ENCODE data around the gene DCAF16. TPM values are rescaled to one million over a fixed set of nuclear protein-coding genes. Genes with fewer than 3 reads are reported as not detected.

DCAF16 gene
- total RNA-seq, 4 donors from 2014 or later, result 23.4 to 28.7 (median 26.3) TPM

GRCh38 chr4:17807446-17807845 lies 3.1 kb downstream of the DCAF16 start:
- H3K27ac ChIP-seq (replicated peaks in 1 of 4), result peak overlapping the region; percentile 18 to 97 (median 39)
- TF ChIP-seq POLR2A (IDR thresholded peaks at IDR 0.05; ENCODE audit: low read depth) (no peak), EP300 (IDR thresholded peaks at IDR 0.05) (no peak), CTCF (IDR thresholded peaks at IDR 0.05) (no peak), POLR2AphosphoS5 (IDR thresholded peaks at IDR 0.05) (no peak)
- 25% methylated on average over 6 of the region's 6 CpGs for WGBS
- no peak for DNase-seq (ENCODE audit: extremely low spot score)
- intact Hi-C loops (cut with DNase I), result no loop called here
- H3K36me3 ChIP-seq, result peaks cover 19 to 25% (median 21%) of the 10 kb centered on the region in 4 donors
- H3K4me3 ChIP-seq, result peak overlapping the region; percentile 26 to 86 (median 52)
- peaks cover 37 to 54% (median 48%) of the 10 kb centered on the region in 4 donors for H3K4me1 ChIP-seq
- no peaks in the 10 kb centered on the region for H3K27me3 ChIP-seq
- H3K9me3 ChIP-seq, result no peaks in the 10 kb centered on the region

GRCh38 chr4:17805580-17806155 lies 4.9 kb downstream of the DCAF16 start:
- Histone ChIP-seq H3K4me1 (peaks cover 29 to 44% (median 40%) of the 10 kb centered on the region in 4 donors), H3K27me3 (no peaks in the 10 kb centered on the region), H3K9me3 (no peaks in the 10 kb centered on the region), H3K27ac (replicated peaks in 1 of 4) (no peak overlapping the region), H3K36me3 (peaks cover 19 to 40% (median 23%) of the 10 kb centered on the region in 4 donors), H3K4me3 (no peak overlapping the region)
- intact Hi-C loops (cut with DNase I), result no loop called here
- no peak for TF ChIP-seq POLR2A (IDR thresholded peaks at IDR 0.05; ENCODE audit: low read depth)
- TF ChIP-seq POLR2AphosphoS5 (IDR thresholded peaks at IDR 0.05), result no peak
- TF ChIP-seq CTCF (IDR thresholded peaks at IDR 0.05), result no peak
- TF ChIP-seq EP300 (IDR thresholded peaks at IDR 0.05), result no peak
- DNase-seq (ENCODE audit: extremely low spot score), result no peak
- 86% methylated on average over 3 of the region's 3 CpGs for WGBS

- intact Hi-C loops (cut with DNase I), result no loop called here
- TF ChIP-seq POLR2AphosphoS5 (IDR thresholded peaks at IDR 0.05) (no peak), CTCF (IDR thresholded peaks at IDR 0.05) (no peak), EP300 (IDR thresholded peaks at IDR 0.05) (no peak), POLR2A (IDR thresholded peaks at IDR 0.05; ENCODE audit: low read depth) (no peak)
- peaks cover 1 to 26% (median 8%) of the 10 kb centered on the region in 4 donors for H3K36me3 ChIP-seq
Observed at GRCh38 chr4:17797808-17798207, 12.7 kb downstream of the DCAF16 start.

GRCh38 chr4:17794730-17795129 lies 15.8 kb downstream of the DCAF16 start:
- no peaks in the 10 kb centered on the region for H3K27me3 ChIP-seq

More at GRCh38 chr4:17797808-17798207, 12.7 kb downstream of the DCAF16 start:
- no peak overlapping the region for H3K27ac ChIP-seq (replicated peaks in 1 of 4)
- no peaks in the 10 kb centered on the region for H3K4me1 ChIP-seq
- WGBS, result 96% methylated on average over 1 of the region's 1 CpG
- DNase-seq (ENCODE audit: extremely low spot score), result no peak
- H3K27me3 ChIP-seq, result no peaks in the 10 kb centered on the region
- H3K9me3 ChIP-seq, result no peaks in the 10 kb centered on the region
- H3K4me3 ChIP-seq, result no peak overlapping the region

GRCh38 chr4:17788956-17789355 lies 21.6 kb downstream of the DCAF16 start:
- H3K36me3 ChIP-seq, result peaks cover 0 to 6% (median 0%) of the 10 kb centered on the region in 4 donors
- H3K27ac ChIP-seq (replicated peaks in 1 of 4), result no peak overlapping the region
- H3K4me1 ChIP-seq, result no peaks in the 10 kb centered on the region
- no peak overlapping the region for H3K4me3 ChIP-seq
- DNase-seq (ENCODE audit: extremely low spot score), result peak; percentile 12
- no peaks in the 10 kb centered on the region for H3K9me3 ChIP-seq
- no peak for TF ChIP-seq EP300 (IDR thresholded peaks at IDR 0.05)
- TF ChIP-seq CTCF (IDR thresholded peaks at IDR 0.05), result no peak
- TF ChIP-seq POLR2A (IDR thresholded peaks at IDR 0.05; ENCODE audit: low read depth), result no peak
- TF ChIP-seq POLR2AphosphoS5 (IDR thresholded peaks at IDR 0.05), result no peak
- intact Hi-C loops (cut with DNase I), result no loop called here
- H3K27me3 ChIP-seq, result no peaks in the 10 kb centered on the region

More at GRCh38 chr4:17794730-17795129, 15.8 kb downstream of the DCAF16 start:
- Histone ChIP-seq H3K36me3 (peaks cover 0 to 9% (median 3%) of the 10 kb centered on the region in 4 donors), H3K4me3 (no peak overlapping the region), H3K27ac (replicated peaks in 1 of 4) (no peak overlapping the region), H3K9me3 (no peaks in the 10 kb centered on the region), H3K4me1 (no peaks in the 10 kb centered on the region)
- WGBS, result 76% methylated on average over 1 of the region's 1 CpG
- no peak for DNase-seq (ENCODE audit: extremely low spot score)
- intact Hi-C loops (cut with DNase I), result no loop called here
- no peak for TF ChIP-seq POLR2A (IDR thresholded peaks at IDR 0.05; ENCODE audit: low read depth)

Measured in esophagus muscularis mucosa (tissue), 4 donors.